ENCODE results near the gene LGALS3BP. TPM values are rescaled to one million over a fixed set of nuclear protein-coding genes. Genes with fewer than 3 reads are reported as not detected.
A peak's percentile ranks its signal among the peaks of the same experiment; 100 is the strongest.

Gene LGALS3BP
- total and polyA plus RNA-seq, 2 of the 13 experiments (the other 11 are each of a cell fraction or from before 2014, with no cell fraction given): 137 to 332 TPM

DNA sequence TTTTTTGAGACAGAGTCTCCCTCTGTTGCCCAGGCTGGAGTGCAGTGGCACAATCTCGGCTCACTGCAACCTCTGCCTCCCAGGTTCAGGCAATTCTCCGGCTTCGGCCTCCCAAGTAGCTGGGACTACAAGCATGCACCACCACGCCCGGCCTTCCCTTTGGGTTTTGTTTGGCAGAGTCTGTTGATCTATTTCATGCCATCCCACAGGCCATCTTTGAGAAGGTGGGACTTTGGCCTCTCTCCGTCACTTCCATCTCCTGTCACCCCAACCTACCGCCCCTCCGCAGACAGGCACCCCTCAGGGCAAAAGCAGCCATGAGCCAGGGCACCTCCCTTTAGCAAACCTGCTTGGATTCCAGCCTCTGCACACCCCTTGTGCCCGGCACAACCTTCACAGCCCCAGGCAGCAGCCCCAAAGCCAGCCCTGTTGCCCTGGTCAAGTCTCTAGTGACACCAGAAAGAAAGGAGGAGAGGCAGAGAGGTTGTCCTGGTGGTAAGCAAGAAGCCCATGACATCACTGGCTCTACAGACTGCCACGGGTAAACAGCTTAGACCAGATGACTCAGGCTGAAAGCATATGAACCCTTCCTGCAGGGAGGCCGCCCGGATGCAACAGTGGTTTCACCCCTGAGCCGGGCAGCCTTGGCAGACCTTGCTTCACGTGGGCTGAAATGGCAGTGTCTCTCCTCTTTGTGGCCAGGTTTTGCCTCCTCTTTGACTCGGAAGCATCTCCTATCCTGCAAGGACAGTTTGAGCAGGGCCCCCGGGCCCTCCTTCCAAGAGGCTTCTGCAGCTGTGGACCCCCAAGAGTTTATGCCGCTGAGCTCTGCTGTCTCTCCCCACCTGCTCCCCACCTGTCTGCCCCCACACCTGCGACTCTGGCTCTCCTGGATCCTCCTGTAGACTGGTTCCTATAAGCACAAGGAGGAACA is 46.4 kb downstream of the LGALS3BP start (continued):
- TF ChIP-seq STAG1 (CRISPR knock-in tag; IDR thresholded peaks at IDR 0.05) (peak; percentile 6; the same call in 1 of the 2 replicates), MTA1 (CRISPR knock-in tag; IDR thresholded peaks at IDR 0.05; ENCODE audit: borderline replicate concordance) (0 out of 2 replicates have a peak, but pooled peaks have one; percentile 0), ZNF841 (CRISPR knock-in tag; IDR thresholded peaks at IDR 0.05; ENCODE audit: borderline replicate concordance) (no peak), FOXO4 (CRISPR knock-in tag; conservative IDR thresholded peaks at IDR 0.05) (no peak), SIN3A (IDR thresholded peaks at IDR 0.05; ENCODE audit: borderline replicate concordance, low read depth, low read length) (no peak), FOXA1 (IDR thresholded peaks at IDR 0.05) (no peak), FOXA1 (CRISPR knock-in tag; IDR thresholded peaks at IDR 0.05) (peak; percentile 88), HOXA5 (CRISPR knock-in tag; IDR thresholded peaks at IDR 0.05) (no peak), CSRNP2 (CRISPR knock-in tag; conservative IDR thresholded peaks at IDR 0.05; ENCODE audit: low read depth) (no peak), MAFG (CRISPR knock-in tag; IDR thresholded peaks at IDR 0.05) (no peak), SMARCC2 (IDR thresholded peaks at IDR 0.05) (no peak), HCFC1 (IDR thresholded peaks at IDR 0.05; ENCODE audit: low read depth, low read length) (no peak), ZNF772 (CRISPR knock-in tag; IDR thresholded peaks at IDR 0.05) (no peak), ZNF343 (CRISPR knock-in tag; IDR thresholded peaks at IDR 0.05) (no peak), MAZ (IDR thresholded peaks at IDR 0.05; ENCODE audit: borderline replicate concordance, low read depth, low read length) (no peak), MAZ (CRISPR knock-in tag; IDR thresholded peaks at IDR 0.05; ENCODE audit: low read depth) (no peak), ZNF83 (CRISPR knock-in tag; IDR thresholded peaks at IDR 0.05; ENCODE audit: borderline replicate concordance) (no peak), POLR2AphosphoS5 (IDR thresholded peaks at IDR 0.05; ENCODE audit: low read depth, low read length) (no peak), SMAD9 (CRISPR knock-in tag; IDR thresholded peaks at IDR 0.05) (no peak), NFRKB (IDR thresholded peaks at IDR 0.05) (no peak), ZNF367 (CRISPR knock-in tag; IDR thresholded peaks at IDR 0.05; ENCODE audit: borderline replicate concordance) (no peak), TCF12 (IDR thresholded peaks at IDR 0.05) (no peak), TCF12 (CRISPR knock-in tag; IDR thresholded peaks at IDR 0.05) (no peak)
- TF ChIP-seq, protein P1, sequence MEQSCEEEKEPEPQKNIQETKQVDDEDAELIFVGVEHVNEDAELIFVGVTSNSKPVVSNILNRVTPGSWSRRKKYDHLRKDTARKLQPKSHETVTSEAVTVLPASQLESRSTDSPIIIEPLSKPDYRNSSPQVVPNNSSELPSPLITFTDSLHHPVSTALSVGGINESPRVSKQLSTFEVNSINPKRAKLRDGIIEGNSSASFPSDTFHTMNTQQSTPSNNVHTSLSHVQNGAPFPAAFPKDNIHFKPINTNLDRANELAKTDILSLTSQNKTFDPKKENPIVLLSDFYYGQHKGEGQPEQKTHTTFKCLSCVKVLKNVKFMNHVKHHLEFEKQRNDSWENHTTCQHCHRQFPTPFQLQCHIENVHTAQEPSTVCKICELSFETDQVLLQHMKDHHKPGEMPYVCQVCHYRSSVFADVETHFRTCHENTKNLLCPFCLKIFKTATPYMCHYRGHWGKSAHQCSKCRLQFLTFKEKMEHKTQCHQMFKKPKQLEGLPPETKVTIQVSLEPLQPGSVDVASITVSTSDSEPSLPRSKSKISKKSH (CRISPR knock-in tag; IDR thresholded peaks at IDR 0.05; ENCODE audit: borderline replicate concordance): peak; percentile 37; the same call in 1 of the 2 replicates
- TF ChIP-seq, protein P2, sequence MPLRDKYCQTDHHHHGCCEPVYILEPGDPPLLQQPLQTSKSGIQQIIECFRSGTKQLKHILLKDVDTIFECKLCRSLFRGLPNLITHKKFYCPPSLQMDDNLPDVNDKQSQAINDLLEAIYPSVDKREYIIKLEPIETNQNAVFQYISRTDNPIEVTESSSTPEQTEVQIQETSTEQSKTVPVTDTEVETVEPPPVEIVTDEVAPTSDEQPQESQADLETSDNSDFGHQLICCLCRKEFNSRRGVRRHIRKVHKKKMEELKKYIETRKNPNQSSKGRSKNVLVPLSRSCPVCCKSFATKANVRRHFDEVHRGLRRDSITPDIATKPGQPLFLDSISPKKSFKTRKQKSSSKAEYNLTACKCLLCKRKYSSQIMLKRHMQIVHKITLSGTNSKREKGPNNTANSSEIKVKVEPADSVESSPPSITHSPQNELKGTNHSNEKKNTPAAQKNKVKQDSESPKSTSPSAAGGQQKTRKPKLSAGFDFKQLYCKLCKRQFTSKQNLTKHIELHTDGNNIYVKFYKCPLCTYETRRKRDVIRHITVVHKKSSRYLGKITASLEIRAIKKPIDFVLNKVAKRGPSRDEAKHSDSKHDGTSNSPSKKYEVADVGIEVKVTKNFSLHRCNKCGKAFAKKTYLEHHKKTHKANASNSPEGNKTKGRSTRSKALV (CRISPR knock-in tag; IDR thresholded peaks at IDR 0.05): 0 out of 2 replicates have a peak, but pooled peaks have one; percentile 37

Measured in HepG2 (cell line).